ENCODE results near the gene ZDHHC14.

The ZDHHC14 gene

GRCh38 chr6:157535340-157536222, 154.6 kb downstream of the ZDHHC14 start:
- DNase-seq: no peak

DNA sequence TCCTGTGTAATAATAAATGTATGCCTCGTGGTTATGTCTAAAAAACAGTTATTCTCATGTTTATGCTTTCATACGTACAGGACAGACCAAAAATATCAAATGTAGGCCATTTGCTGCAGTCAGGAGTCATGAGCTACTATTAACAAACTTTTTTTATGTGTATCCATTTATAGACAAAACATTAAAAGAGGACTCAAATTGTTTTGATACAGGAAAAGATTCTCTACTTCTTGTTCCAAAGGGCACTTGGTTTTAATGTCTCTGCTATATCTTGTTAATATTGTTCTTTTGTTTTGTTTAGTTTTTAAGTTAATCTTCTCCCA, 155.2 kb downstream of the ZDHHC14 start:
- DNase-seq: no peak

GRCh38 chr6:157537556-157537955, 156.6 kb downstream of the ZDHHC14 start:
- no peak for DNase-seq

DNA sequence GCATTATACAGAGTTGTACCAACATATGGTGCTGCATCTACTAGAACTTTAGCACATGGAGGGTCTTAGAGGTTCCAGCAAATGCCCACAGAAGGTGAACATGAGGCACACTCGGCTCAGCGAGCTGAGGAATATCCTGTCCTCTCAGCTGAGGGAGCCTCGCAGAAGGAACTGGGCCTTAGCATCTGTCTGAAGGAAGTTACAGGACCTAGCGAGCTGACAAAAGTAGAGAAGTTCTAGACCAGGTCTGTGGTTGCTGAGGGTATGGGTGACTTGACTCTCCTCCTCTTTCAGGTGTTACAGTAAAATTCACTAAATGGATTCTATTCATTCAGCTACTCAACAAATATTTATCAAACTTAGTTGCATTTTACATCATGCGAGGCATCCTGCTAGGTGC, 157.2 kb downstream of the ZDHHC14 start:
- DNase-seq: no peak

GRCh38 chr6:157538698-157539097, 157.7 kb downstream of the ZDHHC14 start:
- no peak for DNase-seq

DNA sequence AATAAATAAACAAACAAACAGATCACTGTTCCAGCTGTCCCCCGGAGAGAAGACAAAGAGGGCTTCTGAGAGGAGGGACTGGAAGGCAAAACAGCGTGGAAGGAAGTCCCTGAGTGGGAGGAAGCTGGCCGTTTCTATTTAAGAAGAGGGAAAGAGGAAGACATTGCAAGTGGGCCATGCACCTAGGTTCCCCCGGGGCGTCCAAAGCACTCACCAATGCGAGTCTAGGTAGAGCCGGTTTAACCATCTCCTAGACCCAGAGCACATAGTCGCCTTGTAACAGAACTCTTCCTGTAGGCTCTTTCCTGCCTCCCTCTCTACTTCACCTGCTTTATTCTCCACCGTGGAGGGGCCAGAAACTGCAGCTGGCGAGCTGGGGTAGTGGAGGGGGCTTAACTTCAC, 158.4 kb downstream of the ZDHHC14 start:
- DNase-seq: no peak

- no peak for DNase-seq
These were observed 159.1 kb downstream of the ZDHHC14 start for GRCh38 chr6:157539900-157540752.

DNA sequence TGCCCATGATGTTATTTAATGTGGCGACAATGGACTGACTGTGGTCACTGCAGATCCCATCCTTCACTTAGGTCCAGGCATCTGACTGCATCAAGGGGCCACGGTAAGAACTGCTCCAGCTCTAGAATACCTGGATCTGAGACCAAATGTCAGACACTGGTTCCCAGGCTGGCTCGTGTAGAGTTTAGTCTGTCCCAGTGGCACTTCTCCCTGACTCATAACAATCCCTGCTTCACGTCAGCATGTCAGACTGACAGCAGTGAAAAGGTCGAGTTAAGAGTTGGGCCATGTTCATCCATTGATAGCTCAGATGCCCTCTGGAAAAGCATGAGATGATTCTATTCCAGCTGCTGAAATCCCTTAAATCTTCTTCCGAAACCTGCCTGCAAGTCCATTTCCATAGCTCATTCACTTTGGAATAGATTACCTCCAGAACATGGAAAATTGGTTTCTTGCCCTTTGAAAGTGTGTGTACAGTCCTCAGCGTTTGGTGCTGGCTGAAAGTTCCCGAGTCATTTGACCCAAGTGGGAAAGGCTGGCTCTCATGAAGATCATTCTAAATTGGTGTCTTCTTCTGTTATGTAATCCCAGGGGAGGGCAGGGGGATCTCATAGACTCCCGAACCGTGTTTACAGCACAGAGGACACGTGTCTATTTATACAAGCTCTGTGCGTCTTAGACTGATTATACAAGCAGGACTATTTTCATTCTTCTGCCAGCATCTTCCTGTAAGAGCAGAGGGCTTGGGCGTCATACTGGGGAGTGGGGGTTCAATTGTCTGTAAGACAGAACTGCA, 160.8 kb downstream of the ZDHHC14 start:
- no peak for DNase-seq

- DNase-seq: no peak
These were observed 161.6 kb downstream of the ZDHHC14 start for GRCh38 chr6:157542414-157543160.

- no peak for DNase-seq
These were observed 165.3 kb downstream of the ZDHHC14 start for GRCh38 chr6:157546321-157546720.

DNA sequence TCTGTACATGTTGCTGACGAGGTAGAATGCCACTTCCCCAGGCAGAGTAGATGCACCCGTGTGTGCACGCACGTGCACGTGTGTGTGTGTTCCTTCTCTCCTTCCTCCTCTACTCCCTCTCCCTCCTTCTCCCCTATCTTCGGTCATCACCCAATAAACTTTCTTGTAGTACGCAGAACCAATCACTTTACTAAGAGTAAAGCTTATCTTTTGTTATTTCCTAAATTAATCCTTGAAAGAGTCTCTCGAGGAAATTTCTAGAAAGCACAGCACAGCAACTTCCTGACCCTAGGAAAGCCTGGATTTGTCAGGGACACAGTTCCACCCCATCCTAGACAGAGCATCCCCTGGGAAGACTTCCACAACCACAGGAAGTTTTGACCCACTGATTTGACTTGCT, 166.1 kb downstream of the ZDHHC14 start:
- DNase-seq: no peak

DNA sequence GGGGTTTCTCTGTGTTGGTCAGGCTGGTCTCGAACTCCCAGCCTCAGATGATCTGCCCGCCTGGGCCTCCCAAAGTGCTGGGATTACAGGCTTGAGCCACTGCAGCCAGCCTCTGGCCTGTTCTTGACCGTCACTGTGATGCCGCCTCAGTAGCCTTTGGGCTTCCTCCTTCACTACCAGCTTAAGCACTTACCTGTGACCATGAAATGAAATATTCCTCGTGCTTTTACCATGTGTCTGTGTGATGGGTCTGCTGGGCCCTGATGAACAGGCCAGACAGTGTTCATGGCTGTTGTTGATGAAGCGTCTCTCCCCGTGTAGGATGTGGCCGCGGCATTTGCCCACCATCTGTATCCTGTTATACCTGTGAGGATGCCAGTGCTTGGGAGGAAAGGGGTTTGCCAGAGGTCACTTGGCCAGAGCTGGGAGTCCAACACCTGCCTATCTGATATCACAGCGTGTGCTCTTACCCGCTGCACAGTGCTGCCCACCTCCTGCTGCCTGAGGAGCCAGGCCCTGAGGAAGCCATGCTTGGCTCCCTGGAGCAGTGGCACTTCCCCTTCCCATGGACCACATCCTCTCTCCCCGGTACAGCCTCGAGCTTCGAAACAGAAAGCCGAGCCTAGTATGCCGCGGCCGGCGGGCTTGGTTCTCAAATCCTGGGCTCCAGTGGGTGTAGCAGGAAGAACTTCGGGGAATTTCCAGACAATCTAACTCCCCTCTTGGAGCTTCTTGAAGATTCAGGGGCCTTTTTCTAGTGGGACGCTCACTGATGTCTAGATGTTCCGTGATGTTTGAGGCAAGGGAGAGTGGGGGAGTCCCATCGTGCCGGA, 167.9 kb downstream of the ZDHHC14 start:
- no peak for DNase-seq

DNA sequence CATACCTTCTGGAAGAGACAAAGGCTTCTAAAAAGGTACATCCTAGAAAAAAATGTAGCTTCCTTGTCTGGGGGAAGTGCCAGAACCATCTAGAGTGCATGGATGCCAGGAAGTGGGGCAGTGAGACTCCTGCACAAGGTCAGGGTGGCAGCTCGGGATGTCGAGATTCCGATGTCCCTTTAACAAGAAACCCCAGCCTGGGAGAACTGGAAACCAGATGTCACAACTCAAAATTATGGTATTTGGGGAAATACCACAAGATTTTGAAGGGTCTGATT, 168.4 kb downstream of the ZDHHC14 start:
- DNase-seq: no peak

DNA sequence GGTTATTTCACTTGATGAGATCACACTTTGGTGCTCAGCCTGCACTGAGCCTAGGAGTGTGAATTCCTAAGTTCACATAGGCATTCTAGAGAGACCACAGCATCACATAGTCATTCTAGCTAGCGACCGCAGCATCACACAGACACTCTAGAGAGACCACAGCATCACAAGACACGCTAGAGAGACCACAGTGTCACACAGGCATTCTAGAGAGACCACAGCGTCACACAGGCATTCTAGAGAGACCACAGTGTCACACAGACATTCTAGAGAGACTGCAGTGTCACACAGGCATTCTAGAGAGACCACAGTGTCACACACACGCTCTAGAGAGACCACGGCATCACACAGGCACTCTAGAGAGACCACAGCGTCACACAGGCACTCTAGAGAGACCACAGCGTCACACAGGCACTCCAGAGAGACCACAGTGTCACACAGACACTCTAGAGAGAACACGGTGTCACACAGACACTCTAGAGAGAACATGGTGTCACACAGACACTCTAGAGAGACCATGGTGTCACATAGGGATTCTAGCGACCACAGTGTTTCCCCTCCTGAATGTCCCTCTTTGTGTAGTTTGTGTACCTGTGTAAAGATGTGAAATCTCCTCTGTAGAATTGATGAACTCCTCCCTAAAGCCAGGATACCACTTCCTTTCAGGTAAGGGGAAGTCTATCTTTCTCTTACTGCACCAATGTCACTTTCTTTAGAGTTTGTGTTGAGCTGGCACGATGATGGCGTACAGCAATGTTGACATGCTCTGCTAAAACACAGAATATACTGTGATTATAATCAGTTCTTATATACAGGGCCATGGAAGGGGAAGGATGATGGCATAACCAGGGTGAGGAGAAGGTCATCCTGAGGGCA, 169.4 kb downstream of the ZDHHC14 start:
- no peak for DNase-seq

DNA sequence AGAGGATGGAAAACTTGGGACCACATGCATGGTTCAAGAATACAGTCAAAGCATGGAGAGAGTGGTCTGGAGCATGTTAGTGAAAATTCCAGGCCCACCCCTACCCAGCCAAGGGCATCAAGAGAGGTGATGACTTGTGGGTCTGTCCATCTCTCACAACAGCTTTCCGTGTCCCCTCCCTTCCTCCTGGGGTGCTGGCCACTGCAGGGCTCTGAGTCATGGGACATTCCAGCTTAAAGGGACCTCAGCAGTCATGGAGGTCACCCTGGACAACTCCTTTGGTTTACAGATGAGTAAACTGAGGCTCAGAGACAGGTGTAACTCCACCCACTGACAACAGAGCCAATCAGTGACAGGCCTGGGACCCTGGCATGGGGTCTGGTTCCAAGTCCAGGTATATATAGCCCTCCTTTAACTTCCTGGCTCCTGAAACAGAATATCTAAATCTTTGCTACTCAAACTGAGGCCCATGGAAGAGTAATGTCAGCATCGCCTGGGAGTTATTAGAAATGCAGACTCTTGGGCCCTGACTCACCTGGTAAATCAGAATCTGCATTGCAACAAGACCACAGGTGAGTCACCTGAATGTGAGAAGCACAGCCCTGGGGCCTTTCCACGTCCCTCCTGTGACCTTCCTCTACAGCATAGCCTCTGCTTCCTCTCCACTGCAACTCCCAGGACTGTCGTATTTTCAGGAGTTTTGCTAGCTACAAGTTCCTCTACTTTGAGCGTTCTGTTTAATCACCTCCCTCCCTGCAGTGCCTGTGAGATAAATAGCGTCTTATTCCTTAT, 170.2 kb downstream of the ZDHHC14 start:
- DNase-seq: no peak

DNA sequence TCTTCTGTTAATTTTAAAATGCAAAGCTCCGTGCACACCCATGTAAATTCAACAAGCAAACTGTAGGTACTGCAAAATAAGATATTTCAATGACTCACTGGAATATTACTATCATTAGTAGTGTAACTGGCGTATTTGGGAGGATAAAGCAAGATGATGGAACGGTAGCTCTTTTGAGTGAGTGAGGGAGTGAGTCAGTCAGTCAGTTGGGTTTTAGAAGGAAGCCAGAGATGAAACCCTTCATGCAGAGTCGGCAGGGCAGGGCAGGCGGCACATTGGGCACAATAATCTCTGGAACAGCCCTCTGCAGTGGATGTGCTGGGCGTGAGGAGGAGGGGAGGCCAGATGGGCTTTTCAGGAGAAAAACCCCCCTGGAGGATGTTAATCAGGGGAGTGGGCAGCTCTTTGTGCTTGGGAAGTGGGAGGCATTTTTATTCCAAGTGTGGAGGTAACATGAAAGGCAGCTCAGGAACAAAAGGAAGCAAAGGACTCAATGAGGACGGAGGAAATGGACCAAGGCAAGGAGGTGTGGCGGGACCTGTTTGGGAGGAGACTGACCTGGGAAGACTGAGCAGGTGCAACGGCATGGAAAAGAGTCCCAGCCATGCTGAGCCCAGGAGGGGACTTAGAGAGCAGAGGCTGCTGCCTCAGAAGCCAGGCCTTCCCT, 171.2 kb downstream of the ZDHHC14 start:
- no peak for DNase-seq

DNA sequence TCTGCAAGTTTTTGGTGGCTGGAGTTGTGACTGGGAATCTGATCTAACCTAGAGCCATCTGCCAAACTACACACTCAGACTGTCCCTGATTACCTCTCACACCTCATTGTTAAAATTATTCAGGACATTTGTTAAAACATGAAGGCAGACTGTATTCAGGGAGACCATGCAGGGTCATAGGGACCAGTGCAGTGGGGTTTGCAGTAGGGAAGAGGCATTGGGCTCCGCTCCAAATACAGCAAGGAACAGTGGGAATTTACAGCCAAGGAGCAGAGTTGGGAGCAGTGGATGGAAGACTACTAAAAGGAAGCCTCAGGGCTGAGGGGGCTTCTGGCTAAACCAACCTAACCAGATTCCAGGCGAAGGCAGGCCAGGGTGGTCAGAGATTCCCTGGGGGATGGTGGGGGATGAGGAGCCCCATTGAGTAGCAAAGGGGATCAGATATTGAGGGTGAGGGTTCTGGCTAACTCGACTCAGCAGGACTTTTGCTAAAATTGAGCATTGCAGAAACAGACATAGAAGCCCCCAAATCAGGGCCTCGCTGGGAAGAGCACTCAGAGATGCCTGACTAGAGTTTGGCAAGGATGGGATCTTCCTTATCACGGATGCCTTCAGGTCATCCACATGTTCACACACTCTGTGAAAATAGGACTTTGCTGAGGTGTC, 172.0 kb downstream of the ZDHHC14 start:
- no peak for DNase-seq

- DNase-seq: no peak
These were observed 173.8 kb downstream of the ZDHHC14 start for GRCh38 chr6:157554747-157555146.
